Natural killer cell (primary cell): ENCODE results near the gene HADHB. TPM values are rescaled to one million over a fixed set of nuclear protein-coding genes. Genes with fewer than 3 reads are reported as not detected.
A peak's percentile ranks its signal among the peaks of the same experiment; 100 is the strongest.

Experiments used
- ATAC-seq, 3 donors: fragments of 150-1000 bp in 2 of 3; fragments of 200-7000 bp in 1 of 3; cut with Tn5 transposase; 1 replicate in 1 of 3; 2 replicates in 2 of 3; pipeline ENCODE4 v1.10.0; 2021; ENCODE audit warnings: mild to moderate bottlenecking in 2 of 3, moderate library complexity in 2 of 3
- DNase-seq, 2 donors: peaks; one replicate each; pipeline versions ENCODE4 v3.0.0 to v3.0.0-alpha.2; 2013 to 2021; ENCODE audit warnings: mixed read lengths in 1 of 2
- H3K27ac ChIP-seq: one replicate; pipeline ENCODE4 v1.5.1; 2013; ENCODE audit warnings: mild to moderate bottlenecking, low read length
- H3K27me3 ChIP-seq: one replicate; pipeline ENCODE4 v1.6.1; 2013; ENCODE audit warnings: low read length; ENCODE audit not compliant: control insufficient read depth, insufficient read depth
- H3K36me3 ChIP-seq: one replicate; pipeline ENCODE4 v1.6.1; 2013; ENCODE audit warnings: low read length; ENCODE audit not compliant: control insufficient read depth, insufficient read depth
- H3K4me1 ChIP-seq: one replicate; pipeline ENCODE4 v1.6.1; 2013; ENCODE audit warnings: low read length; ENCODE audit not compliant: control insufficient read depth, insufficient read depth
- H3K4me3 ChIP-seq: one replicate; pipeline ENCODE4 v1.5.1; 2013; ENCODE audit warnings: low read length
- H3K9me3 ChIP-seq: one replicate; pipeline ENCODE4 v1.6.1; 2013; ENCODE audit warnings: low read length; ENCODE audit not compliant: control insufficient read depth, insufficient read depth
- H3K27ac Mint-ChIP-seq, 2 donors: one replicate each; pipeline ENCODE4 v1.8.0; 2022; ENCODE audit warnings: mild to moderate bottlenecking in 2 of 2, mixed read lengths in 2 of 2, moderate library complexity in 1 of 2
- H3K27me3 Mint-ChIP-seq, 2 donors: one replicate each; pipeline ENCODE4 v1.8.0; 2022; ENCODE audit warnings: low read depth in 2 of 2, mixed read lengths in 2 of 2
- H3K36me3 Mint-ChIP-seq: one replicate; pipeline ENCODE4 v1.8.0; 2022; ENCODE audit warnings: mixed read lengths
- H3K4me1 Mint-ChIP-seq, 2 donors: one replicate each; pipeline ENCODE4 v1.8.0; 2022; ENCODE audit warnings: mixed read lengths in 2 of 2
- H3K4me3 Mint-ChIP-seq: one replicate; pipeline ENCODE4 v1.8.0; 2022; ENCODE audit warnings: mild to moderate bottlenecking, moderate library complexity, mixed read lengths
- H3K9me3 Mint-ChIP-seq, 2 donors: one replicate each; pipeline ENCODE4 v1.8.0; 2022; ENCODE audit warnings: mixed read lengths in 2 of 2
- WGBS: methylation state at CpG from one replicate; pipeline ENCODE4 v1.1.7; 2013; ENCODE audit warnings: missing lambda C conversion rate; ENCODE audit not compliant: insufficient coverage; 5-methylcytosine and 5-hydroxymethylcytosine counted together
- intact Hi-C: fragments of 100-400 bp; cut with micrococcal nuclease; formaldehyde crosslinking; loops from one replicate; pipeline ENCODE4 v1.14.2; 2022
- total RNA-seq, 4 donors: library from RNA; stranded (reverse); fragments of 120-200 nt in 1 of 4; gene quantifications; one replicate each; pipeline versions ENCODE4 v1.2.3 to v1.2.4, GENCODE V29; 2013 to 2022
- TF ChIP-seq, protein P1 (sequence below): fragments of 200-600 bp; IDR thresholded peaks from one replicate; pipeline ENCODE4 v1.8.0; 2022; ENCODE audit warnings: antibody characterized with exemption

The HADHB gene
- total RNA-seq, 3 donors from 2014 or later (not counting 1 experiment from before 2014, with no cell fraction given) = 43.1 to 58.8 (median 53.0) TPM

- no peaks in the 10 kb centered on the region for H3K27me3 ChIP-seq
- Mint-ChIP-seq H3K36me3 (no peaks in the 10 kb centered on the region), H3K4me3 (no peak overlapping the region), H3K27me3 (no peaks in the 10 kb centered on the region), H3K27ac (peak overlapping the region in 1 of 2 donors; percentile 95), H3K4me1 (peaks cover 62 to 63% of the 10 kb centered on the region in 2 donors), H3K9me3 (no peaks in the 10 kb centered on the region)
- peaks cover 21% of the 10 kb centered on the region for H3K4me1 ChIP-seq
- no peak for DNase-seq
- H3K9me3 ChIP-seq = no peaks in the 10 kb centered on the region
- TF ChIP-seq, protein P1, sequence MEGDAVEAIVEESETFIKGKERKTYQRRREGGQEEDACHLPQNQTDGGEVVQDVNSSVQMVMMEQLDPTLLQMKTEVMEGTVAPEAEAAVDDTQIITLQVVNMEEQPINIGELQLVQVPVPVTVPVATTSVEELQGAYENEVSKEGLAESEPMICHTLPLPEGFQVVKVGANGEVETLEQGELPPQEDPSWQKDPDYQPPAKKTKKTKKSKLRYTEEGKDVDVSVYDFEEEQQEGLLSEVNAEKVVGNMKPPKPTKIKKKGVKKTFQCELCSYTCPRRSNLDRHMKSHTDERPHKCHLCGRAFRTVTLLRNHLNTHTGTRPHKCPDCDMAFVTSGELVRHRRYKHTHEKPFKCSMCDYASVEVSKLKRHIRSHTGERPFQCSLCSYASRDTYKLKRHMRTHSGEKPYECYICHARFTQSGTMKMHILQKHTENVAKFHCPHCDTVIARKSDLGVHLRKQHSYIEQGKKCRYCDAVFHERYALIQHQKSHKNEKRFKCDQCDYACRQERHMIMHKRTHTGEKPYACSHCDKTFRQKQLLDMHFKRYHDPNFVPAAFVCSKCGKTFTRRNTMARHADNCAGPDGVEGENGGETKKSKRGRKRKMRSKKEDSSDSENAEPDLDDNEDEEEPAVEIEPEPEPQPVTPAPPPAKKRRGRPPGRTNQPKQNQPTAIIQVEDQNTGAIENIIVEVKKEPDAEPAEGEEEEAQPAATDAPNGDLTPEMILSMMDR = no peak
- no peak for ATAC-seq
- H3K27ac ChIP-seq = no peak overlapping the region
- H3K4me3 ChIP-seq = no peak overlapping the region
- 93% methylated on average over 5 of the region's 6 CpGs for WGBS
- intact Hi-C loops = loop anchor here (2.0 kb wide), 1 partner anchor 251 kb away; no protein-coding TSS in a partner anchor
- H3K36me3 ChIP-seq = peaks cover 14% of the 10 kb centered on the region
Measured at GRCh38 chr2:26241928-26242436, 2.8 kb upstream of the HADHB start.

GRCh38 chr2:26243470-26244308 is 1.1 kb upstream of the HADHB start:
- WGBS = 0% methylated on average over 16 of the region's 22 CpGs
- no peaks in the 10 kb centered on the region for H3K9me3 Mint-ChIP-seq
- ATAC-seq = no peak
- H3K27me3 Mint-ChIP-seq = no peaks in the 10 kb centered on the region
- peak overlapping the region; percentile 91 to 95 for H3K27ac Mint-ChIP-seq
- peak overlapping the region; percentile 100 for H3K4me3 Mint-ChIP-seq
- DNase-seq = peak in 1 of 2 donors; percentile 55
- H3K36me3 Mint-ChIP-seq = no peaks in the 10 kb centered on the region
- H3K27ac ChIP-seq = peak overlapping the region; percentile 97
- H3K4me3 ChIP-seq = peak overlapping the region; percentile 79
- H3K4me1 ChIP-seq = peaks cover 21% of the 10 kb centered on the region
- TF ChIP-seq, protein P1 = no peak
- H3K4me1 Mint-ChIP-seq = peaks cover 65% of the 10 kb centered on the region in 2 donors
- intact Hi-C loops = loop anchor here (1.0 to 2.0 kb wide), 4 partner anchors 55 to 253 kb away; no protein-coding TSS in a partner anchor
- peaks cover under 1% of the 10 kb centered on the region for H3K36me3 ChIP-seq
- no peaks in the 10 kb centered on the region for H3K27me3 ChIP-seq
- H3K9me3 ChIP-seq = no peaks in the 10 kb centered on the region

- Mint-ChIP-seq H3K9me3 (no peaks in the 10 kb centered on the region), H3K27me3 (no peaks in the 10 kb centered on the region), H3K36me3 (no peaks in the 10 kb centered on the region), H3K4me1 (peaks cover 50 to 56% of the 10 kb centered on the region in 2 donors), H3K4me3 (peak overlapping the region; percentile 100), H3K27ac (peak overlapping the region; percentile 91 to 95)
- H3K27ac ChIP-seq = peak overlapping the region; percentile 97
- no peaks in the 10 kb centered on the region for H3K36me3 ChIP-seq
- under 1% methylated on average over 21 of the region's 21 CpGs for WGBS
- DNase-seq (peak; percentile 34 to 75), ATAC-seq (peak; percentile 47 to 66 (median 51))
- H3K4me1 ChIP-seq = peaks cover 21% of the 10 kb centered on the region
- no peaks in the 10 kb centered on the region for H3K27me3 ChIP-seq
- H3K9me3 ChIP-seq = no peaks in the 10 kb centered on the region
- H3K4me3 ChIP-seq = peak overlapping the region; percentile 79
- intact Hi-C loops = loop anchor here (2.0 kb wide), 2 partner anchors 54 to 86 kb away; no protein-coding TSS in a partner anchor
- TF ChIP-seq, protein P1 = no peak
Measured at GRCh38 chr2:26245231-26245732, 543 bp downstream of the HADHB start.
